Naive thymus-derived CD4-positive, alpha-beta T cell (primary cell): ENCODE results near the gene RPL41. TPM values are rescaled to one million over a fixed set of nuclear protein-coding genes. Genes with fewer than 3 reads are reported as not detected.

ENCODE experiments used
- ATAC-seq: fragments of 150-1000 bp; cut with Tn5 transposase; 2 replicates; pipeline ENCODE4 v1.10.0; 2021; ENCODE audit warnings: mild to moderate bottlenecking, moderate library complexity
- CTCF ChIA-PET: fragments of 350-600 bp; sonication (Branson Sonifier 250); formaldehyde crosslinking; loops from one replicate; lab custom pipeline; 2021; ENCODE audit warnings: antibody characterized with exemption; lab: Charles Lee
- POLR2A ChIA-PET: fragments of 350-600 bp; sonication (Branson Sonifier 250); formaldehyde crosslinking; loops from one replicate; lab custom pipeline; 2021; ENCODE audit warnings: antibody characterized with exemption, inconsistent platforms; lab: Charles Lee
- DNase-seq, 9 donors: peaks; one replicate each; pipeline versions ENCODE4 v3.0.0 to v3.0.0-alpha.2; 2020 to 2022; ENCODE audit warnings: mixed read lengths in 1 of 9
- H3K27ac ChIP-seq: one replicate; pipeline ENCODE4 v1.7.0; 2013; ENCODE audit warnings: mild to moderate bottlenecking, low read depth, low read length, moderate library complexity
- H3K27me3 ChIP-seq, 2 donors: one replicate each; pipeline ENCODE4 v1.7.0; 2013; ENCODE audit warnings: low read length in 2 of 2, mild to moderate bottlenecking in 2 of 2, moderate library complexity in 2 of 2; ENCODE audit not compliant: control insufficient read depth in 2 of 2, insufficient read depth in 2 of 2
- H3K36me3 ChIP-seq, 3 experiments: 1 replicate in 2 of 3; 2 replicates in 1 of 3; pipeline ENCODE4 v1.7.0; 2013; ENCODE audit warnings: low read length in 3 of 3, mild to moderate bottlenecking in 3 of 3, moderate library complexity in 1 of 3; ENCODE audit not compliant: insufficient read depth in 3 of 3, control insufficient read depth in 2 of 3
- H3K4me1 ChIP-seq, 2 donors: one replicate each; pipeline ENCODE4 v1.7.0; 2013; ENCODE audit warnings: low read length in 2 of 2, mild to moderate bottlenecking in 2 of 2, moderate library complexity in 1 of 2; ENCODE audit not compliant: control insufficient read depth in 2 of 2, insufficient read depth in 2 of 2
- H3K4me3 ChIP-seq: 2 replicates; pipeline ENCODE4 v1.7.0; 2013; ENCODE audit warnings: mild to moderate bottlenecking, low read length
- H3K9me3 ChIP-seq, 3 experiments: 1 replicate in 2 of 3; 2 replicates in 1 of 3; pipeline ENCODE4 v1.7.0; 2013; ENCODE audit warnings: low read length in 3 of 3; ENCODE audit not compliant: control insufficient read depth in 2 of 3
- H3K27ac Mint-ChIP-seq, 9 donors: one replicate each; pipeline ENCODE4 v1.8.0; 2020 to 2022; ENCODE audit warnings: mixed read lengths in 9 of 9, mild to moderate bottlenecking in 8 of 9, moderate library complexity in 5 of 9, inconsistent platforms in 2 of 9
- H3K27me3 Mint-ChIP-seq, 5 donors: one replicate each; pipeline ENCODE4 v1.8.0; 2021 to 2022; ENCODE audit warnings: mixed read lengths in 5 of 5, mild to moderate bottlenecking in 1 of 5
- H3K36me3 Mint-ChIP-seq, 5 donors: one replicate each; pipeline ENCODE4 v1.8.0; 2020 to 2022; ENCODE audit warnings: mixed read lengths in 5 of 5, mild to moderate bottlenecking in 3 of 5, inconsistent platforms in 1 of 5
- H3K4me1 Mint-ChIP-seq, 7 donors: one replicate each; pipeline ENCODE4 v1.8.0; 2020 to 2022; ENCODE audit warnings: mixed read lengths in 7 of 7, mild to moderate bottlenecking in 3 of 7, inconsistent platforms in 1 of 7
- H3K4me3 Mint-ChIP-seq, 10 donors: one replicate each; pipeline ENCODE4 v1.8.0; 2020 to 2022; ENCODE audit warnings: mild to moderate bottlenecking in 10 of 10, mixed read lengths in 10 of 10, moderate library complexity in 6 of 10, inconsistent platforms in 2 of 10
- H3K9me3 Mint-ChIP-seq, 11 donors: one replicate each; pipeline ENCODE4 v1.8.0; 2020 to 2022; ENCODE audit warnings: mixed read lengths in 11 of 11, mild to moderate bottlenecking in 4 of 11, inconsistent platforms in 1 of 11, moderate library complexity in 1 of 11
- intact Hi-C, 2 donors: fragments of 100-400 bp; cut with micrococcal nuclease; formaldehyde crosslinking; loops; one replicate each; pipeline ENCODE4 v1.15.1; 2023
- polyA plus RNA-seq, 2 donors: library from polyadenylated mRNA; unstranded; fragments of 300-500 nt; fragmentation: Illumina TruSeq; gene quantifications; one replicate each; pipeline ENCODE4 v1.2.3, GENCODE V29; 2021
- total RNA-seq, 6 experiments: library from RNA in 5 of 6; stranded (reverse) in 5 of 6; gene quantifications; 1 replicate in 5 of 6; 2 replicates in 1 of 6; pipeline ENCODE4 v1.2.3 and lab custom pipeline; 2021 to 2026

RPL41 gene
- total and polyA plus RNA-seq, 7 experiments from 2014 or later, result 3,787 to 10,251 (median 6,043) TPM

- Mint-ChIP-seq H3K9me3 (peaks cover 0 to 2% (median 0%) of the 10 kb centered on the region in 11 donors), H3K36me3 (peaks cover 0 to 4% (median 0%) of the 10 kb centered on the region in 5 donors), H3K27me3 (peaks cover 0 to 35% (median 0%) of the 10 kb centered on the region in 5 donors), H3K4me3 (no peak overlapping the region), H3K4me1 (peaks cover 20 to 41% (median 38%) of the 10 kb centered on the region in 7 donors), H3K27ac (peak overlapping the region in 1 of 9 donors; percentile 16)
- Histone ChIP-seq H3K4me1 (peaks cover 21 to 23% of the 10 kb centered on the region in 2 donors), H3K4me3 (no peak overlapping the region), H3K27ac (no peak overlapping the region), H3K36me3 (no peaks in the 10 kb centered on the region), H3K27me3 (no peaks in the 10 kb centered on the region), H3K9me3 (no peaks in the 10 kb centered on the region)
- DNase-seq (no peak), ATAC-seq (no peak)
- ChIA-PET POLR2A (no interaction called here), CTCF (interaction anchor here (0.6 to 1.0 kb wide), 5 partner anchors 9 to 1485 kb away, joined by 3 to 7 read pairs (median 4); no protein-coding TSS in a partner anchor)
- intact Hi-C loops, result no loop called here
These were observed 17.8 kb upstream of the RPL41 start for GRCh38 chr12:56098592-56098991.

- Mint-ChIP-seq H3K27ac (peak overlapping the region in 8 of 9 donors; percentile 33 to 92 (median 84)), H3K4me3 (peak overlapping the region in 4 of 10 donors; percentile 9 to 56 (median 20)), H3K27me3 (peaks cover 0 to 26% (median 0%) of the 10 kb centered on the region in 5 donors), H3K4me1 (peaks cover 20 to 46% (median 44%) of the 10 kb centered on the region in 7 donors), H3K9me3 (peaks cover 0 to 2% (median 0%) of the 10 kb centered on the region in 11 donors), H3K36me3 (peaks cover 0 to 7% (median 0%) of the 10 kb centered on the region in 5 donors)
- no peaks in the 10 kb centered on the region for H3K27me3 ChIP-seq
- DNase-seq (no peak), ATAC-seq (no peak)
- no peak overlapping the region for H3K4me3 ChIP-seq
- CTCF ChIA-PET, result no interaction called here
- H3K4me1 ChIP-seq, result peaks cover 21 to 25% of the 10 kb centered on the region in 2 donors
- H3K36me3 ChIP-seq, result no peaks in the 10 kb centered on the region
- no peaks in the 10 kb centered on the region for H3K9me3 ChIP-seq
- intact Hi-C loops, result loop anchor here (5.0 kb wide), 2 partner anchors 102 to 1333 kb away; partner anchors contain the start of genes INHBC (in 1 of the 2), R3HDM2 (in 1 of the 2) and SUOX (in 1 of the 2)
- POLR2A ChIA-PET, result interaction anchor here (6.4 kb wide), 1 partner anchor 18 kb away, joined by 85 read pairs; the partner anchor contains the start of gene ERBB3
- no peak overlapping the region for H3K27ac ChIP-seq
These were observed 16.6 kb upstream of the RPL41 start for GRCh38 chr12:56099787-56100186.

- no peak for ATAC-seq
- Histone ChIP-seq H3K27ac (peak overlapping the region; percentile 82), H3K4me1 (peaks cover 30 to 34% of the 10 kb centered on the region in 2 donors), H3K27me3 (no peaks in the 10 kb centered on the region), H3K4me3 (no peak overlapping the region), H3K9me3 (no peaks in the 10 kb centered on the region), H3K36me3 (no peaks in the 10 kb centered on the region)
- POLR2A ChIA-PET, result interaction anchor here (0.5 to 9.3 kb wide), 4 partner anchors 17 to 523 kb away, joined by 3 to 230 read pairs (median 45); partner anchors contain the start of genes ERBB3, RPL41 and ZC3H10
- Mint-ChIP-seq H3K4me1 (peaks cover 27 to 57% (median 54%) of the 10 kb centered on the region in 7 donors), H3K27me3 (peaks cover 0 to 17% (median 0%) of the 10 kb centered on the region in 5 donors), H3K4me3 (peak overlapping the region in 3 of 10 donors; percentile 10 to 55 (median 26)), H3K9me3 (peaks cover 0 to 2% (median 0%) of the 10 kb centered on the region in 11 donors), H3K36me3 (peaks cover 0 to 14% (median 0%) of the 10 kb centered on the region in 5 donors), H3K27ac (peak overlapping the region in 8 of 9 donors; percentile 92 to 99 (median 98))
- DNase-seq, result no peak
- intact Hi-C loops, result loop anchor here (5.0 kb wide), 2 partner anchors 104 to 1331 kb away; partner anchors contain the start of genes INHBC (in 1 of the 2), R3HDM2 (in 1 of the 2) and SUOX (in 1 of the 2)
- CTCF ChIA-PET, result interaction anchor here (1.3 kb wide), 1 partner anchor 56 kb away, joined by 3 read pairs; no protein-coding TSS in a partner anchor
These were observed 15.4 kb upstream of the RPL41 start for GRCh38 chr12:56101045-56101444.

DNA sequence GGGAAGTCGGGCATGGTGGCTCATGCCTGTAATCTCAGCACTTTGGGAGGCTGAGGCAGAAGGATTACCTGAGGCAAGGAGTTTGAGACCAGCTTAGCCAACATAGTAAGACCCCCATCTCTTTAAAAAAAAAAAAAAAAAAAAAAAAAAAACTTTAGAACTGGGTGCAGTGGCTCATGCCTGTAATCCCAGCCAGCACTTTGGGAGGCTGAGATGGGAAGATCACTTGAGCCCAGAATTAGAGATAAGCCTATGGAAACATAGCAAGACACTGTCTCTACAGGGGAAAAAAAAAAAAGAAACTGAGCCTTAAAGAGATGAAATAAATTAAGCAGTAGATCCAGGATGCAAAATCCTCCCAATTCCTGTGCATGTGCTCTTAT, 13.8 kb upstream of the RPL41 start:
- Histone ChIP-seq H3K36me3 (peaks cover 7 to 11% (median 7%) of the 10 kb centered on the region in 3 experiments), H3K4me3 (peak overlapping the region; percentile 87), H3K27ac (peak overlapping the region; percentile 82), H3K4me1 (peaks cover 36 to 37% of the 10 kb centered on the region in 2 donors), H3K27me3 (no peaks in the 10 kb centered on the region), H3K9me3 (no peaks in the 10 kb centered on the region)
- intact Hi-C loops, result loop anchor here (2.0 to 5.0 kb wide), 3 partner anchors 105 to 1330 kb away; partner anchors contain the start of genes CDK2 (in 1 of the 2), INHBC (in 1 of the 2), PMEL (in 1 of the 2) and R3HDM2 (in 1 of the 2)
- DNase-seq (no peak), ATAC-seq (no peak)
- H3K36me3 Mint-ChIP-seq, result peaks cover 0 to 22% (median 5%) of the 10 kb centered on the region in 5 donors
- H3K4me1 Mint-ChIP-seq, result peaks cover 31 to 69% (median 58%) of the 10 kb centered on the region in 7 donors
- H3K4me3 Mint-ChIP-seq, result peak overlapping the region; percentile 91 to 100 (median 98)
- peaks cover 0 to 6% (median 0%) of the 10 kb centered on the region in 5 donors for H3K27me3 Mint-ChIP-seq
- ChIA-PET CTCF (interaction anchor here (0.6 to 4.4 kb wide), 4 partner anchors 15 to 364 kb away, joined by 4 to 44 read pairs (median 8); partner anchors contain the start of genes RPL41 and ZC3H10), POLR2A (interaction anchor here (0.6 to 9.3 kb wide), 19 partner anchors 10 to 387 kb away, joined by 3 to 230 read pairs (median 8); partner anchors contain the start of genes BLOC1S1, ERBB3, ESYT1 and ORMDL2)
- H3K9me3 Mint-ChIP-seq, result no peaks in the 10 kb centered on the region
- peak overlapping the region; percentile 92 to 99 (median 98) for H3K27ac Mint-ChIP-seq

DNA sequence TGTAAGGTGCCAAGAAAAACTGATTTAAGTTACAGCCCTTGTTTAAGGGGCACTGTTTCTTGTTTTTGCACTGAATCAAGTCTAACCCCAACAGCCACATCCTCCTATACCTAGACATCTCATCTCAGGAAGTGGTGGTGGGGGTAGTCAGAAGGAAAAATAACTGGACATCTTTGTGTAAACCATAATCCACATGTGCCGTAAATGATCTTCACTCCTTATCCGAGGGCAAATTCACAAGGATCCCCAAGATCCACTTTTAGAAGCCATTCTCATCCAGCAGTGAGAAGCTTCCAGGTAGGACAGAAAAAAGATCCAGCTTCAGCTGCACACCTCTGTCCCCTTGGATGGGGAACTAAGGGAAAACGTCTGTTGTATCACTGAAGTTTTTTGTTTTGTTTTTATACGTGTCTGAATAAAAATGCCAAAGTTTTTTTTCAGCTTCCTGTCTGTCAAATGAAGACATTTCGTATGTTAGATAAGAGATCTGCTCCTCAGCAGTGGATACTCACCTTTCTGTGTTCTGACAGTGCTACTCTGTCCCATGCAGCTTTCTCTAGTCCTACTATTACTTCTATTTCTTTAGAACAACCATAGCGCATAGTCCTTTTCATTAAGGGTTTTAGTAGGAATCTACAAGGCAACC, 13.2 kb upstream of the RPL41 start:
- Mint-ChIP-seq H3K9me3 (no peaks in the 10 kb centered on the region), H3K4me3 (peak overlapping the region; percentile 91 to 100 (median 98)), H3K36me3 (peaks cover 0 to 24% (median 7%) of the 10 kb centered on the region in 5 donors), H3K4me1 (peaks cover 31 to 69% (median 59%) of the 10 kb centered on the region in 7 donors), H3K27me3 (peaks cover 0 to 4% (median 0%) of the 10 kb centered on the region in 5 donors), H3K27ac (peak overlapping the region; percentile 92 to 99 (median 98))
- intact Hi-C loops, result loop anchor here (2.0 to 5.0 kb wide), 3 partner anchors 106 to 1329 kb away; partner anchors contain the start of genes CDK2 (in 1 of the 2), INHBC (in 1 of the 2), PMEL (in 1 of the 2) and R3HDM2 (in 1 of the 2)
- Histone ChIP-seq H3K4me3 (peak overlapping the region; percentile 87), H3K27me3 (no peaks in the 10 kb centered on the region), H3K36me3 (peaks cover 8 to 16% (median 9%) of the 10 kb centered on the region in 3 experiments), H3K9me3 (no peaks in the 10 kb centered on the region), H3K4me1 (peaks cover 36 to 37% of the 10 kb centered on the region in 2 donors), H3K27ac (peak overlapping the region; percentile 82)
- ATAC-seq (no peak), DNase-seq (peak in 7 of 9 donors; percentile 41 to 67 (median 61))
- ChIA-PET CTCF (interaction anchor here (0.7 to 4.4 kb wide), 6 partner anchors 14 to 365 kb away, joined by 4 to 44 read pairs (median 5); partner anchors contain the start of genes RPL41 and ZC3H10), POLR2A (interaction anchor here (0.7 to 9.3 kb wide), 24 partner anchors 10 to 387 kb away, joined by 3 to 230 read pairs (median 7); partner anchors contain the start of genes BLOC1S1, ERBB3, ESYT1 and ORMDL2)
